GM21360 (cell line): ENCODE data around the gene WDPCP.
"Not testable (repeated sequence)": the region's sequence is repeated elsewhere in the genome, so short reads cannot be mapped to it uniquely, and the experiment has no call there.

Source experiments
- ATAC-seq: cut with Tn5 transposase; IDR thresholded peaks from one replicate; pipeline ENCODE4 v1.9.1; 2021; ENCODE audit warnings: mild to moderate bottlenecking, moderate library complexity; ENCODE audit not compliant: unreplicated experiment

The WDPCP gene

DNA sequence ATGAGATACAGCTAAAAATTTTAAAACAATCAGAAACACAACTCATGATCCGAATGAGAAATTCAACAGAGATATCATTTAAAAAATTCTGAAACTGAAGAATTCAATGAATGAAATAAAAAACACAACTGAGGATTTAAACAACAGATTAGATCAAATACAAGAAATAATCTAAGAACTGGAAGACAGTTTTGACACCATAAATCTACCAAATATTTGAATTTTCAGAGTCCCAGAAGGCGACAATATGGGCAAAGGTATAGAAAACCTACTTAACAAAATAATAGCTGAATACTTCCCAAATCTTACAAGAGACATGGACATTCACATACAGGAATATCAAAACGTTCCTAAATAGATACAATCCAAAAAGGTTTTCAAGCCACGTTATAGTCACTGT, 315.7 kb downstream of the WDPCP start:
- ATAC-seq = no peak

DNA sequence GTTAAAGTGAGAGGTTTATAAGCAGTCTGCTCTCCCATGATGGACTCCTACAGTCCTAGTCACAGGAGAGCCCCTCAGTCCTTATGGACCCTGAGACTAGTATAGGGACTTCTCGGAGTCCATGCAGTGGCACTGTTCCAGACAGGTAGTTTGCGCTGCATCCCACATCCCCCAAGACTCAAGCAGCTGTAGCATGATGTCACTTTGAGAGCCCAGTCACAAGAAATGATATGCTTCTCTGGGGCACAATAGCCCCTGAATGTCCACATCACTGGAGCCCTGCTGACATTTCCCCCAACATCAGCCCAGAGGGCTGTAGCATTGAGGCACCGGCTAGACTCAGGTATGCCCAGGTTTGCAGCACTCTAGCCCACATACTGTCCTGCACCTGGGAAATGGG, 317.6 kb downstream of the WDPCP start:
- ATAC-seq = no peak

DNA sequence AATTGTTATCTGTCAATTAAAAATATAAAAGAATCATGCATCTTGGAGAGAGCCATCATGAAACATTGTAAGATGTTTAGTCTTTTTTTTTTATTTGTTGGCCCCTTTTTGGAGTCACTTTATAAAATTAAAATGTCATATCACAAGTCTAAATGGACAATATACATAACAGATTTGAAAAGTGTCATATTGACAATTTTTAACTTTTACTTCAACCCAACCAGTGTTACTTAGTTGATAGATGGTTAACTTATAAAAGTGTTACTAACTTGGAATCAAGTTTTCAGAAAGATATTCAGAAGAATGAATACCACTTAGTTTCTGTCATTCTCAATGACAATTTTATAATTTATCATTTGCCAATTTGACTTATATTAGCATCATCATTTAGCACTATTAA, 319.3 kb downstream of the WDPCP start:
- no peak for ATAC-seq

DNA sequence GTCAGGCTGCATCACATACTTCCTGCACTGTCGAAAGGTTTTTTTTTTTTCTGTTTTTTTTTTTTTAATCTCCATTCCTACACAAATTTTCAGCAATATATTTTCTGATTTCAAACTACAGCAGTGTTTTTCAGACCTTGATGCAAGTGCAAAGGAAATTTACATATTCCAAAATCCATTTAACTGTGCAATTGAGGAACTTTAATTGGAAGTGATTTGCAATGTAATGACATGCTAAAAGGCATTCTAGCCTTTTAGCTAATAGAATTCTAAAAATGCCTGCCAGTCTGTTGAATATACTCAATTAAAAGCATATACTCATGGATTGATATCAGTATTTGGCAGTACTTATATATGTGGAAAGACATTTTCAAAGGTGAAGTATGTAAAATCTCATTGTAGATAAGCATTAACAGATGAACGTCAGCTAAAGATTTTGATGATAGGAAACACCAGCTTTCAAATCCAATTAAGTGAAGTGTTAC, 327.1 kb downstream of the WDPCP start:
- ATAC-seq = no peak

DNA sequence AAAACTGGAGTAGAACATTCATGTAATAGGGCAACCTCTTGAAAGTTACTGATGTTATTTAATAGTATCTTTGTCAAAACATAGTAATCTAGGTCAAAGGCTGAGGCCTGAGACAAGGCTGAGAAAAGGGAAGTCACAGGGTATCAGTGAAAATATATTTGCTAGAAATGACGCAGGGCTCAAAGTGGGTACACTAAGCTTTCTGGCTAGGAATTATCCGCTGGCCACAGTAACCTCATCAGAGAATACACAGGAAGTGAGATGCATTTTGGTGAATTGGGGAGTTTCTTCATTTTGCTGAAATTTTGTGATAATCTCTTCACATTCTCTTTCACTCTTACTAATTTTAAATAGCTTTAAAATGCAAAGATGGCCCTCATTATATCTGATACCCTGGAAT, 330.8 kb downstream of the WDPCP start:
- no peak for ATAC-seq

DNA sequence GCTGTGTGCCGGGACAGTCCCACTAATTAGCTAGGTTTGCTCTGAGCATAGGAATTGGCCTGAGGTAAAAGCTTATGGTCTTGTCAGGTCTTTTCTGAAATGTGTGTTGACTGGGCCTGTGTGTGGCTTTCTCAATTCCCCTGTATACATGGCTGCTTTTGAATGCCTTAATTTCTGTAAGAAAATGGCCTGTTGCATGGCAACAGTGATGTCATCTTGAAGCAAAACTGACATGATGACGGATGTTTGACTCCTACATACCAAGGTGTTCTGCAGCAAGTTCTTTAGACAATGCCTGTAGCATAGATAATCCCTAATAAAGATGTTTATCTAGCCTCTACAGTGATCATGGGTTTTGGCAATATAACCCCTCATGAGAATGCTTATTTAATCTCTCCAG, 339.1 kb downstream of the WDPCP start:
- ATAC-seq = no peak

DNA sequence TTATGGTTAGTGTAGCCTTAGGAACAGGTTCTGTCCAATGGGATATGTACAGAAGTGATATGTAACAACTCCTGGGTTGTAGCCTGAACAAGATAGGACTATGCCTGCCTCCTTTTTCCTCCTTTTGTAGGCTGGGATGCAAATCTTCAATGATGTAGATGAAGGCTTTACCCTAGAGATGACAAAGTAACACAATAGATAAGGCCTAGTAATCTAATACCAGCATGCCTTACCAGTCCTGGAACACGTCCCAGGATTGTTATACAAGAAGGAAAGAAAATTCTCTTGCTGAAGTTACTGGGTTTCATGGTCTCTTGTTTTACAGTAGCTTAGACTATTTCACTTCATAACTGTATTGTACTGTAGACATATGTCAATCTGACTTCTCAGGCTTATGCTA, 345.5 kb downstream of the WDPCP start:
- ATAC-seq = no peak

DNA sequence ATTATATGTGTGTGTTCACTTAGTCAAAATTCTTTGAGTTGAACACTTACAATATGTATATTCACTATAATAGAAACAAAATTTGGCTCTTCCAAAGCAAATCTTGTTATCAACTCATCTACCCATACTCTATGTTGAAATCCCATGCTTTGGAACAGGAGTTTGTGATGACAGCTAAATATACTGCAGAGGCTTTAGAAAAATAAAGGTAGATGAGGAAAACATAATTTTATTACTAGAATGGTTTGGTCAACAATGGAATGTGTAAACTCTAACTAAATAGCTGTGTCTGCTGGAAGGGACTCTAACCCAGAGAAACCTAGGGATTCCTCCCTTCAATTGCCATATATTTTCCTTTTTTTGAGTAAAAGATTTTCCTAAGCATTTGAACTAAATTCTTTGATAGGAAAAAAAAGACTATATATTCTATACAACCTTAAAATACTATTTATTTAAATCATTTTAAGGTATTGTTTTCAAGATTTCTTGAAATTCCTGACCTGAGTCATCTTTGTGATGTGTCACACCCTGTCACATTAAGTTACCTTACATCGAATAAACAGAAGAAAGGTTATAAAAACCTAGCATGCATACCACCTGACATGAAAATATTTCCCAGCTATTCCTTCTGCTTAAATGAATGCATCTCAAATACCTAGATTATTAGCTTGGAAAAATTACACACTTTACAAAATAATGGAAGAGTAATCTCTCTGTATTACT, 362.2 kb downstream of the WDPCP start:
- ATAC-seq = no peak

DNA sequence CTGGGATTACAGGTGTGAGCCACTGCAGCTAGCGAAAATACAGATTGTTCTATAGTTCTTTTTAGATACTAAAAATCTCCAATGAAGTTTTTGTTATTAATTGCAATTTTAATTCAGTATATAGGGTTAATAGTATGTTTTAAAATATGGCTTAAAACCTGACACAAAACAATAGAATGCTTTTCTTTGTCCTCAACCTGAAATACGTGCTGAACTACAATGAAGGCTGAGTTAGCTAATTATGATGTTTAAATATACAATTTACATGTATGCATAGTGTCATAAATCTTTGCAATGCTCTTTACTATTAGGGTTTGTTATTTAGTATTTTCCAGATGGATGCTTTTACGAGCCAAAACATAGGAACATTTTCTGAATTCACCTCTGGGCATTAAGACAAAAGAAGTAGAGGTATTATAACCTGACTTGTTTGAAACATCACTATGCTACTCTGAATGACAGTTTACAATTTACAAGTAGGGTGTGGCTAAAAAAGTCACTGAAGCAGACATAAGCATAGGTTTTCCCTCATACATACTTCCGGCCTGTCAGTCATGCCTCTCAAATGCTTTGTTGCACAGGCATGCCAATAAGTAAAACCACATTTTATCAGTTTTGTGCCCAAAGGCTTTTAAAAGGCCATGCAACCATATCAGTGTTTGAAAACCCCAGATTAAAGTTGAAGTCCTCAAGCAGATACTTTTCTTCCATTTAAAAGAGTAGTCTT, 369.3 kb downstream of the WDPCP start:
- no peak for ATAC-seq

DNA sequence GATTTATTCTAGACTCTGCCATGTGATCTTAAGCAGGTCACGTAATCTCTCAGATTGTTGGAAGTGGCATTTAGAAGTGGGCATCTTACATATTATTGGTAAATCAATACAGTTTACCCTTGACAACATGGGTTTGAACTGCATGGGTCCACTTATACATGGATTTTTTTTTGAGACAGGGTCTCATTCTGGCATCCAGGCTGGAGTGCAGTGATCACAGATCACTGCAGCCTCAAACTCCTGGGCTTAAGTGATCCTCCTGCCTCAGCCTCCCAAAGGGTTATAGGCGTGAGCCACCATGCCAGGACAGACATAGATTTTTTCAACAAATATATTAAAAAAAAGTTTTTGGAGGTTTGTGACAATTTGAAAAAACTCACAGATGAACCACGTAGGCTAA, 393.0 kb downstream of the WDPCP start:
- ATAC-seq = no peak

DNA sequence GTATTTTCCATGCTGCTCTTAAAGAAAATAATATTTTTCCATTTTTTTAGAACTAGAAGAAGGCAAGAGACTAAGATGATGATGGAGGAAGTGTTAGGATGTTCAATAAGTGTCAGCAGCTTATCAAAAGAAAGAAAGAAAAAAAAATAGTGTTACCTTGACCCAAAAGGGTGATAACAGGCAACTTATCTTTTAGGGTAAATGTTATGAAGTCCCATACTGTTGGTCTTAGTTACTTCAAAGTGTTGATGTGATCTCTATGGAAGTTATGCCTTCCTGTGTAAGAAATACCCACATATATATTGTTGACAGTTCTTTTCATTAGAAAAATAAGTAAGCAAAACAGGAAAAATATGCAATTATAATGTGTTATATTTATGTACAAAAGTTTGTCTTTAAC, 394.1 kb downstream of the WDPCP start:
- no peak for ATAC-seq

DNA sequence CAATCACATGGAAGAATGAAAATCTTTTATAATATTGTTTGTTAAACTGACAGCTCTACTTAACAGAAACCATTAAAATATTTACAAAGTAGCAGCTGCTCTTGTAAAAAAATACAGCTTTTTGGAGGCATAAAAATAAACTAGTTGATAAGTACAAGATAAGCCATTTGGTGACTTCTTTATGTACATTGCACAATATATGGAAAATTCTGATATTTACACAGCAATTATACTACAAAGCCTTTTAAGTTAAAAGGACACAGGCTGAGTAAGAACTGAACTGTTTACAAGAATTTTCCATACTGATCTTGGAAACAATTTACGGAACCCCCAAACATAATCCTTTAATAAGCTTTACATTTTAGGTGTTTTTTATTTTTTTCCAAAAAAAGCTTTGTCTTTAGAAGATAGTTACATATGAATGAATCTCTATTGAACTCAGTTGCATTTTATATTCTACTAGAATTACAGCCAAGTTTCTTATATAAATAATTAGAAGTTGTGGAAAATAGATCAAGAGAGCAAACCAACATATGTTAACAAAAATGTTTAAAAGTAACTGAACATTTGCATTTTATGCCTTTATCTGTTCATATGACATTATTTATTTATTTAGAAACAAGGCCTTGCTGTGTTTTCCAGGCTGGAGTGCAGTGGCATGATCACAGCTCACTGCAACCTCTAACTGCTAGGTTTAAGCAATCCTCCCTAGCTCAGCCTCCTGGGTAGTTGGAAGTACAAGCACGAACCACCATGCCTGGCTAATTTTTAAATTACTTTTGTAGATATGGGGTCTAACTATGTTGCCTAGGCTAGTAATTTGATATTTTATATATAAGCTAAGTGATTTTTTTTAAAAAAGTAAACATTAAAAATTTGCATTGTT, 395.1 kb downstream of the WDPCP start:
- ATAC-seq = no peak

DNA sequence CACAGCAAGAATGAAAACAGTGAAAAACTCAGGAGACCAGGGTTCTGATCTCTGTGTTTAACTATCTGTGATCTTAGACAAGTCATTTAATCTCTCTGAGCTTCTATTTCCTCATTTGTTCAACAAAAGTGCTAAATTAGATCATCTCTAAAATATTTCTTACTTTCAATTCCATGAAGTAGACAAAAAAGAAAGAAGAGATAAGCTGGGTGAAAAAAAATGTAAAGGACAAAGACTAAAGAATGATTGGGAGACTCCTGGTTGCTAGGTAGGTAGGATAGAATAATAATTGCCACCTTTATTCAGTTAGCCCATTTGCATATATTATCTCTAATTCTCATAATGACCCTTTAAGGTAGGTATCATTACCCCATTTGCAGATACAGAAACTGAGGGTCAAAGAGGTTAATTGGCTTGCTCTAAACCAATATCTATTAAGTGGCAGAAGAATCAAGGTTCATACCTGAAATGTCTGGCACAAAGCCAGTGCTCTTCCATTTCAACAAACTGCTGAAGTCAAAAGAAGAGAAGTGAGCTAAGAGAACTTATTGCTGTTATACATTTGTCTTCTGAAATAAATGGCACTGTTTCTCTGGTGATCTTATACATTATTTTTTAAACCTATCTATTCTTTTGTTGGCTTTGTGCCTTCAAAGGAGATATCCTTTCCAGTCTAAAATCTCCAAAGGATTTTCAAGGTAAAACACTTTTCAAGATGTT, 395.9 kb downstream of the WDPCP start:
- ATAC-seq = no peak

DNA sequence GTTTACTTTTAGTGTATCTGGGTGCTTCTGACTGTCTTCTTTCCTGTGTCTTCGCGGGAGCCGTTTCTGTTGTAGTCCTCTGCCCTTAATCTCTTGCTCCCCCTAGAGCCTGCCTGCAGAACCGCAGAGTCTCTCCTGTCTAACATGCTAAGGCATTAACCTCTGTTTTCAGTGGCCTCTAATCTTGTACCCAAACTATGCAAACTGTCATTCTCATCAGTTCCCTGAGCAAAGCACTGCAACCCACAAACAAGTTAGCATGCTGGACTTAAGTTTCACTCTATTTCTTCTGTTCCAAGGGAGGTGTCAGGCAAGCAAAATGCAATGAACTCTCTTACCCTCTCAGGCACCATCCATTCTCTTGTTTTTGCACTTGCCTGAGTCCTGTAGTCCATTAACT, 399.3 kb downstream of the WDPCP start:
- ATAC-seq = peak; percentile 68

DNA sequence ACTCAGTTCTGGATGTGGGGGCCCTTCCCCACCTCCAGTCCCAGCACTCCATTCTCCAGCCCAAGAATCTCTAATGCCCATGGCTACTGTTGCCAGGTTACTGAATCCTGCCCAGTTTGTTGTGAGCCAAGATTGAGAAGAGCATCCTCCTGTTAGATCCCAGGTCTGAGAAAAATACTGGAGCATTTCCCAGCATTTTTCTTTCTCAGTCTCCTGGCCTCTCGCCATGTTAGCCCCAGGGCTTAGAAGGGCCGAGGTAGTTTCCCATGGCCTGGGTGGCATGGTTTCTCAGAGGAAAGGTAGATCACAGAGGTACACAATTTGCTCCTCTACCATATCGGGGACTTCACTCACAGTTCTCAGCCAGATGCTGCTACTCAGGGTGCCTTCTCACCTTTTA, 401.9 kb downstream of the WDPCP start:
- ATAC-seq = no peak

DNA sequence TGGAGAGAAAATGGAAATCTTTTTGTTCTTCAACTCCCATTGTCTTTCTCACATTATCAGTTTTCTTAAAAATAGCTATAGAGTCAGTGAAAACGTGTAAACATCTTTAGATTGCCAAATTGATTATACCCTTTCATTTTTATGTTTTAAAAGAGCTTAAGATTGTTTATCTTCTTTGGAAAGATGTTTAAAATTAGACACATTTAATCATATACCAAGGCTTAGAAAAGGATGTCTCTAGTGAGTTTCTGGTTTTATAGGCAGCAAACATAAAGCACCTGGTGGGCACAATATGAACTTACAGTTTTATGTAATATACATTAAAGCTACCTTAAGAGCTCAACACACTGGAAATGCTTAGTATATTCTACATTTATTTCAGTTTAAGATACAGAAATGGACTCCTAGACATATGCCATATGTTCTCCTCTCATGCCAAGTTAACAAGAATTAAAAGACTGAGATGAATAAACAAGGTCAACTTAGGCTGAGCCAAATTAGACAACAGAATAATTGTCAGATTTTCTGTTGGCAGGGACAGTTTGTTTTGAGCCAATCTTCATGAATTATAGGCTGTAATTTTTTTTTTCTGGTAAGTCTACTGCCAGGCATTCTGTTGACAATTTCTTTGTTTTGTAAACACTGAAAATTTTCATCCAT, 425.0 kb downstream of the WDPCP start:
- no peak for ATAC-seq

DNA sequence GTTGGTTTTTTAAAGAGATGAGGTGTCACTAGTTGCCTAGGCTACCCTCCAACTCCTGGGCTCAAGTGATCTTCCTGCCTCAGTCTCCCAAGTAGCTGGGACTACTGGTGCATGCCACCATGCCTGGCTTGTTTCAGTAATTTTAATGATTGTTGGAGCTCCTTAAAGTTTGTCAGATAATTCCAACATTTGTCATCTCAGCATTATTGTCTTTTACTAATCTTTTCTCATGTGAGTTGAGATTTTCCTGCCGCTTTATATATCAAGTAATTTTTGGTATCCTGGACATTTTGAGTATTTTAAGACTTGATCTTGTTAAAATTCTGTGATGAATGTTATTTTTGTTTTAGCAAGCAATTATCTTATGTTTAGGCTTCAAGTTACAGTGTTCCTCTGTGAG, 429.0 kb downstream of the WDPCP start:
- ATAC-seq = no peak

DNA sequence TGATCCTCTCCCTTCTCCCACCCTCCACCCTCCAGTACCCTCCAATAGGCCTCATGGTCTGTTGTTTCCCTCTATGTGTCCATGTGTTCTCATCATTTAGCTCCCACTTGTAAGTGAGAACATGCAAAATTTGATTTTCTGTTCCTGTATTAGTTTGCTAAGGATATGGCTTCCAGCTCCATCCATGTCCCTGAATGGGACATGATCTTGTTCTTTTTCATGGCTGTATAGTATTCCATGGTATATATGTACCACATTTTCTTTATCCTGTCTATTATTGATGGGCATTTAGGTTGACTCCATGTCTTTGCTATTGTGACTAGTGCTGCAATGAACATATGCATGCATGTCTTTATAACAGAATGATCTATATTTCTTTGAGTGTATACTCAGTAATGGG, 451.6 kb downstream of the WDPCP start:
- ATAC-seq = not testable (repeated sequence)

DNA sequence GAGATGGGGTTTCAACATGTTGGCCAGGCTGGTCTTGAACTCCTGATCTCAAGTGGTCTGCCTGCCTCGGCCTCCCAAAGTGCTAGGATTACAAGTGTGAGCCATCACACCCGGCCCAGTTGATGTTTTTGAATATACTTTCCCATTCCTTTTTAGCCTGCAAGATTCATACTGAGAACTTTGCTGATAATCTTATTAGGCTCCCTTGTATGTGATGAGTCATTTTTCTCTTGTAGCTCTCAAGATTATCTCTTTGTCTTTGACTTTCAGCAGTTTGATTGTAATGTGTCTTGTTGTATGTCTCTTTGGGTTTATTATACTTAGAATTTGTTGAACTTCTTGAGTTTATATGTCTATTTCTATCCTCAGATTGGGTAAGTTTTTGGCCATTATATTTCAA, 456.3 kb downstream of the WDPCP start:
- no peak for ATAC-seq

DNA sequence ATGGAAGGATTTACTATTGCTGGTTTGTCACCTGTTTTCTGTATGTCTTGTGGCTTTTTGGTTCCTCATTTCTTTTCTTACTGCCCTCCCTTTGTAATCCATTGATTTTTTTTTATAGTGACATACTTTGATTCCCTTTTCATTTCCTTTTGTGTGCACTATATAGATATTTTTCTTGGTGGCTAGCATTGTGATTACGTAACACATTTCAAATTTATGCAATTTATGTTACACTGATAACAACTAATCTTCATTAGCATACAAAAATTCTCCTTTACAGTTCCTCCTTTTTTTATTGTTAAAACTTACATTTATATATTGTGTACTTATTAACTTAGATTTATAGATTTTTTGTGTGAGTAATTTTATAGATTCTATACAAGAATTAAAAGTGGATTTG, 457.1 kb downstream of the WDPCP start:
- ATAC-seq = no peak
